DND-41 (cell line): ENCODE measurements around the gene SPATA45.

Source experiments
- EZH2 ChIP-seq: IDR thresholded peaks from 3 replicates; pipeline ENCODE4 v1.6.1; 2012; ENCODE audit warnings: borderline replicate concordance, low read depth, mild to moderate bottlenecking, moderate library complexity, low read length, inconsistent platforms; ENCODE audit not compliant: severe bottlenecking
- TF ChIP-seq, protein P1 (sequence below): IDR thresholded peaks from 2 replicates; pipeline ENCODE4 v1.5.1; 2012; ENCODE audit warnings: borderline replicate concordance, low read length, moderate library complexity, mild to moderate bottlenecking; ENCODE audit not compliant: poor library complexity, severe bottlenecking; ENCODE audit errors: extremely low read depth

GRCh38 chr1:212873518-212873917 lies 26.1 kb upstream of the SPATA45 start:
- TF ChIP-seq, protein P1, sequence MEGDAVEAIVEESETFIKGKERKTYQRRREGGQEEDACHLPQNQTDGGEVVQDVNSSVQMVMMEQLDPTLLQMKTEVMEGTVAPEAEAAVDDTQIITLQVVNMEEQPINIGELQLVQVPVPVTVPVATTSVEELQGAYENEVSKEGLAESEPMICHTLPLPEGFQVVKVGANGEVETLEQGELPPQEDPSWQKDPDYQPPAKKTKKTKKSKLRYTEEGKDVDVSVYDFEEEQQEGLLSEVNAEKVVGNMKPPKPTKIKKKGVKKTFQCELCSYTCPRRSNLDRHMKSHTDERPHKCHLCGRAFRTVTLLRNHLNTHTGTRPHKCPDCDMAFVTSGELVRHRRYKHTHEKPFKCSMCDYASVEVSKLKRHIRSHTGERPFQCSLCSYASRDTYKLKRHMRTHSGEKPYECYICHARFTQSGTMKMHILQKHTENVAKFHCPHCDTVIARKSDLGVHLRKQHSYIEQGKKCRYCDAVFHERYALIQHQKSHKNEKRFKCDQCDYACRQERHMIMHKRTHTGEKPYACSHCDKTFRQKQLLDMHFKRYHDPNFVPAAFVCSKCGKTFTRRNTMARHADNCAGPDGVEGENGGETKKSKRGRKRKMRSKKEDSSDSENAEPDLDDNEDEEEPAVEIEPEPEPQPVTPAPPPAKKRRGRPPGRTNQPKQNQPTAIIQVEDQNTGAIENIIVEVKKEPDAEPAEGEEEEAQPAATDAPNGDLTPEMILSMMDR = no peak
- no peak for TF ChIP-seq EZH2
